ENCODE measurements around the gene PRSS33.

DNA sequence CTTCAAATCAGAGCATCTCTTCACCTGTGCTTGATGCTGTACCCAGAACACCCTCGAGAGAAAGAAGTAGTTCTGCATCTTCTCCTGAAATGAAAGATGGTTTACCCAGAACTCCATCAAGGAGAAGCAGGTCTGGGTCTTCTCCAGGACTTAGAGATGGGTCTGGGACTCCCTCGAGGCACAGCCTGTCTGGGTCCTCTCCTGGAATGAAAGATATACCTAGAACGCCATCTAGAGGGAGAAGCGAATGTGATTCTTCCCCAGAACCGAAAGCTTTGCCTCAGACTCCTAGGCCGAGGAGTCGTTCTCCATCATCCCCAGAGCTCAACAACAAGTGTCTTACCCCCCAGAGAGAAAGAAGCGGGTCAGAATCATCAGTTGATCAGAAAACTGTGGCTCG, 22.6 kb downstream of the PRSS33 start:
- TF ChIP-seq, protein P1, sequence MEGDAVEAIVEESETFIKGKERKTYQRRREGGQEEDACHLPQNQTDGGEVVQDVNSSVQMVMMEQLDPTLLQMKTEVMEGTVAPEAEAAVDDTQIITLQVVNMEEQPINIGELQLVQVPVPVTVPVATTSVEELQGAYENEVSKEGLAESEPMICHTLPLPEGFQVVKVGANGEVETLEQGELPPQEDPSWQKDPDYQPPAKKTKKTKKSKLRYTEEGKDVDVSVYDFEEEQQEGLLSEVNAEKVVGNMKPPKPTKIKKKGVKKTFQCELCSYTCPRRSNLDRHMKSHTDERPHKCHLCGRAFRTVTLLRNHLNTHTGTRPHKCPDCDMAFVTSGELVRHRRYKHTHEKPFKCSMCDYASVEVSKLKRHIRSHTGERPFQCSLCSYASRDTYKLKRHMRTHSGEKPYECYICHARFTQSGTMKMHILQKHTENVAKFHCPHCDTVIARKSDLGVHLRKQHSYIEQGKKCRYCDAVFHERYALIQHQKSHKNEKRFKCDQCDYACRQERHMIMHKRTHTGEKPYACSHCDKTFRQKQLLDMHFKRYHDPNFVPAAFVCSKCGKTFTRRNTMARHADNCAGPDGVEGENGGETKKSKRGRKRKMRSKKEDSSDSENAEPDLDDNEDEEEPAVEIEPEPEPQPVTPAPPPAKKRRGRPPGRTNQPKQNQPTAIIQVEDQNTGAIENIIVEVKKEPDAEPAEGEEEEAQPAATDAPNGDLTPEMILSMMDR (IDR thresholded peaks at IDR 0.05; ENCODE audit: insufficient read depth, low read length, poor library complexity, severe bottlenecking) = no peak
- TF ChIP-seq EZH2phosphoT487 (conservative IDR thresholded peaks at IDR 0.05; ENCODE audit: low read length) = no peak

All from SU-DHL-6 (cell line).